Activated T-cell treated with anti-CD3 and anti-CD28 coated beads, Interleukin-2, amount 50 U/mL, for 24 hours (primary cell): ENCODE results near the gene NUTM2D.
"Not testable (repeated sequence)": the region's sequence is repeated elsewhere in the genome, so short reads cannot be mapped to it uniquely, and the experiment has no call there.

Source experiments
- DNase-seq: peaks from one replicate; pipeline ENCODE4 v3.0.0-alpha.2; 2020
- H3K27ac Mint-ChIP-seq: 2 replicates; pipeline ENCODE4 v1.8.0; 2020; ENCODE audit warnings: mild to moderate bottlenecking, mixed read lengths
- H3K27me3 Mint-ChIP-seq: 2 replicates; pipeline ENCODE4 v1.8.0; 2020; ENCODE audit warnings: mixed read lengths
- H3K36me3 Mint-ChIP-seq: 2 replicates; pipeline ENCODE4 v1.8.0; 2020; ENCODE audit warnings: low read depth, mixed read lengths
- H3K4me1 Mint-ChIP-seq: 2 replicates; pipeline ENCODE4 v1.8.0; 2020; ENCODE audit warnings: low read depth, mixed read lengths
- H3K4me3 Mint-ChIP-seq: 2 replicates; pipeline ENCODE4 v1.8.0; 2020; ENCODE audit warnings: mild to moderate bottlenecking, moderate library complexity, mixed read lengths
- H3K9me3 Mint-ChIP-seq: 2 replicates; pipeline ENCODE4 v1.8.0; 2020; ENCODE audit warnings: mixed read lengths

Gene NUTM2D

DNA sequence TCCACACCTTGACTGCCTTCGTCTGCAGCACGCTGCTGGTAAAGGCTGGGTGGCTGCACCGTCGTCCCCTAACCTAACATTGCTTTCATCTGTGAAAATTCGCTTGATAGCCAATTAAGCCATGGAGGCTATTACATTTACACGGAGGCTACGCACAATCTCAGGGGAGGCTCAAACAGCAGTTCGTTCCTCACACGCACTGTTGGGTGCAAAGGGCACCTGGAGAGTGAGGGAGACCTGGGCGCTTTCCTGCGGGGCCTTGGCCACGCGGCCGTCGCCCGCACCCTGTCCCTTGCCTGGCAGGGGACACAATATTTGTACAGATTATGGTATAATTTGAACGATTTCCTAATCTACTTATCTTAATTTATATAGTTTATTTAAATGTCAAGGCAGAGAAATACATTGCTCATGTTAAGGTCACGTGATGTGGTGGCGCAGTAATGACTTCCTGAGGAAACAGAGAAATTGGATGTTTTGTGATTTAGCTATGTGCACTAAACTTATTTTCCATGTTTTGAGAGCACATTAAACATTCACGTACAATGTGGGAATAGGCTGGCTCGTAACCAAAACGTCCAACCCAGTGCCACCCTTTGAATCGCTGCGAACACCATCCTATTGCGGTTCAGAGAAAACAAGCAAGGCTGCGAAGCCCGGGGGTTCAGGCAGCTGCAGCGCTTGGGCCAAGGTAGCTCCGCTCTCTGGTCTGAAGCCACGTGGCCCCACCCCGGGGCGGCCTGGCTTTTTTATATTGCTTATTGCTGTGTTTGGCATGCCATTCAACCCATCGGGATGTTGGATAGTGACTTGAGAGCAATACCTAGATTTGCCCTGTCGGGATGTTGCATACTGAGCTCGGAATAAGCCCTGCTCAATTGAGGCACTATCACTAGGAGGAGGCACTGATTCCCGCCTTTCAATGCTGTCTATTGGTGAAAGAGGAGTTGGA lies 50.2 kb downstream of the NUTM2D start:
- DNase-seq: peak; percentile 40
- peak overlapping the region; percentile 49 for H3K4me3 Mint-ChIP-seq
- not testable (repeated sequence) for H3K27ac Mint-ChIP-seq, H3K36me3 Mint-ChIP-seq, H3K9me3 Mint-ChIP-seq, H3K4me1 Mint-ChIP-seq
- H3K27me3 Mint-ChIP-seq: peaks cover 26% of the 10 kb centered on the region

DNA sequence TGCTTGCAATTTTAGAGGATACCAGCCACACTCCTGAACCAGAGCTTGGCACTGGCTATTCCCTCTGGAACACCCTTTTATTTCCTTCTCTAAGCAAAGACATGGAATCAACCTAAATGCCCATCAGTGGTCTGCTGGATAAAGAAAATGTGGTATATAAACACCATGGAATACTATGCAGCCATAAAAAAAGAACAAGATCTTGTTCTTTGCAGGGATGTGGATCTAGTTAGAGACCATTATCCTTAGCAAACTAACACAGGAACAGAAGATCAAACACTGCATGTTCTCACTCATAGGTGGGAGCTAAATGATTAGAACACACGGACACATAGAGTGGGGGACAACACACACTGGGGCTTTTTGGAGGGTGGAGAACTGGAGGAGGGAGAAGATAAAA lies 56.4 kb downstream of the NUTM2D start:
- not testable (repeated sequence) for H3K27ac Mint-ChIP-seq, H3K36me3 Mint-ChIP-seq, H3K4me3 Mint-ChIP-seq, H3K9me3 Mint-ChIP-seq, DNase-seq, H3K4me1 Mint-ChIP-seq
- H3K27me3 Mint-ChIP-seq: peaks cover 28% of the 10 kb centered on the region
